Hematopoietic multipotent progenitor cell (in vitro differentiated cells): ENCODE data around the gene SPAG9. TPM values are rescaled to one million over a fixed set of nuclear protein-coding genes. Genes with fewer than 3 reads are reported as not detected.
"Not testable (repeated sequence)": the region's sequence is repeated elsewhere in the genome, so short reads cannot be mapped to it uniquely, and the experiment has no call there.

Experiments
- DNase-seq, 3 donors: peaks; one replicate each; pipeline ENCODE4 v3.0.0-alpha.2; 2011 to 2015; ENCODE audit warnings: low read depth in 2 of 3, low spot score in 2 of 3
- total RNA-seq: library from RNA; depleted of rRNA; stranded (reverse); fragments of >200 nt; gene quantifications from one replicate; pipeline ENCODE4 v1.2.3, GENCODE V29; 2012

Gene SPAG9
- total RNA-seq, 1 donor, result 52.0 TPM

DNA sequence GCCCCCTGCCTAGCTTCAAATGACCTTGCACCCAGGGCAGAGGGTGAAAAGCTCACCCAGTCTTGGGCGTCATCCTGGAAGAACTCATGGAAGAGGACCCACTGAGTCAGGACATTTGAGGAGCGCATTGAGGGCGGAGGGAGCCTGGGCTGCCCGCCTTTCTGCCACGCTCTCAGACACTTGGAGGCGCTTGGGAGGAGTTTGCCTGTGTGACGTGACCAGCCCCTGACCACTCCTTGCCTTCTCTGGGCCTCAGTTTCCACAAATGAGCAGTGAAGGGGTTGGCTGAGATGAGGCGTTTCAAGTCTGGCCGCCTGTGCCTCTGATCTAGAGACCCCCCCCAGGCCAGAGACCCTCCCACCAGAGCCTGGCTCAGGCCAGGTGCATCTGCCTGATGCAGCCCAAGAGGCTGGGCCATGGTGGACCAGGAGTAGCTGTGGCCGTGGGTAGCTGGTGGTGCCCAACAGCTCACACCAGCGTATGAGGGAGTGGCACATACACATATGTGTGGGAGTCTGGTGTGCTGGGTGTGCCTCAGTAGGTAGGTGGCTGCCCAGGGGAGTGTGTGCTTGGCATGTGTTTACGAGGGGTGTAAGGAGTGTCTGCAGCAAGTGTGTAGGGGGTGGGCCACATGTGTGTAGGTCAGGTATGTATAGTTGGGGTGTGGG is 174.3 kb downstream of the SPAG9 start:
- DNase-seq, result no peak

- no peak for DNase-seq
Observed at GRCh38 chr17:50945779-50946222, 174.9 kb downstream of the SPAG9 start.

DNA sequence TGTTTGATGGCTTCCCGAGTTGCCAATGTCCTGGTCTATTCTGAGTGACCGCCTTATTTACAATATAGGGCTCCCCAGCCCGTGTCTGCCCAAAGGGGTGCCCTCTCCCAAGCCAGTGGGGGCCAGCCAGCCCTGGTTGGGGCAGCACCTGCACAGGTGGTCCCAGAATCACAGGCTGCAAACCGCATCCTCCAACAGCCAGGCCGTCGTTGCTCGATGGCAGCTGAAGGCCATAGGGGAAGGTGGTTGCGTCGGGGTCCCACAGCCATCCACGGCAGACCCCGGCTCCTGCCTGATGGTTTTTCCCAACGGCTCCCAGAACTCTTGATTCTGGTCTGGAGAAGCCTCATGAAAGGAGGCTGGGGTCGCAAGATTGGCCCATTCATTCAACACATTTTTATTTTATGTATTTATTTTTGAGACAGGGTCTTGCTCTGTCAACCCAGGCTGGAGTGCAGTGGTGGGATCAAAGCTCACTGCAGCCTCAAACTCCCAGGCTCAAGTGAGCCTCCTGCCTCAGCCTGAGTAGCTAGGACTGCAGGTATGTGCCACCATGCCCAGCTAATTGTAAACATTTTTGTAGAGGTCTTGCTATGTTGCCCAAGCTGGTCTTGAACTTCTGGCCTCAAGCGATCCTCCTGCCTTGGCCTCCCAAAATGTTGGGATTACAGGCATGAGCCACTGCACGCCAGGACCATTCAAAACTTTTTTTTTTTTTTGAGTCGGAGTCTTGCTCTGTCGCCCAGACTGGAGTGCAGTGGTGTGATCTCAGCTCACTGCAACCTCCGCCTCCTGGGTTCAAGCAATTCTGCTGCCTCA is 175.6 kb downstream of the SPAG9 start:
- DNase-seq, result no peak

DNA sequence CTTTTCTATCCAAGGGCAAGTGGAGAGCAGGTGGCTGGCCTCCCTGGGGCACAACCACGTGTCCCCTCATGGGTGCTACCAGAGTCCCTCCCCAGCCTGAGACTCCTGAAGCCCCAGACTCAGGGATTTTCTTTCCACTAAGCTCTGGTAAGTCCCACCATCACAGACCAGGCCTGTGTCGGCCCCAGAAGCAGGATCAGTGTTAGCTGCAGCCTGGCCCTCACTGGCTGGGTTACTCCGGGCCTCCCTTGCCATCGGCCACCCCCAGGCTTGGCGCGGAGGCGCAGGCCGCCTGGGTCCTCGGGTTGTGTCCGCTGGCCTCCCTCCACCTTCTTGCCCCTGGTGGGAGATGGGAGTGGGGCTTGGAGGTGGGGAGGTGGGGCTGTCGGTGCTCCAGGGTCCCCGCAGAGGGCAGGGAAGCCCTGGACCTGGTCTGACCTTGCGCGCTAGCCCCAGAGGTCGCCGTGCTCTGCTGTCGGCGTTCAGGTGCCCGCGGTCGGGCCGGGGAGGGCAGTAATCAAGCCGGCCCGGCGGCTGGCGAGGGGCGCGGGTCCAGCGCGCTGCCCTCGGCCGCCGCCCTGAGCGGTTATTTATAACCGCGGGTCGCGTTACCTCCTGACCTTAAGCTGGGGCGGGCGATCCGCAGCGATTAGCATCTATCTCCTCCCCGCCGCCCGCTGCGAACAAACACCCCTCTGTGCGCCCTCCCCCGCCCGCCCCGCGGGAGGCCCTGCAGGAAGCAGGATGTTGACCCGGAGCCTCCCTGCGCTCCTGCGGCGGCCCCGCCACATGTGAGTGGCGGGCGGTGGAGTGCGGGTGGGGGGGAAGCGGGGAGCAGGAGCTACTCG is 176.4 kb downstream of the SPAG9 start:
- DNase-seq, result peak; percentile 34 to 72 (median 56)

DNA sequence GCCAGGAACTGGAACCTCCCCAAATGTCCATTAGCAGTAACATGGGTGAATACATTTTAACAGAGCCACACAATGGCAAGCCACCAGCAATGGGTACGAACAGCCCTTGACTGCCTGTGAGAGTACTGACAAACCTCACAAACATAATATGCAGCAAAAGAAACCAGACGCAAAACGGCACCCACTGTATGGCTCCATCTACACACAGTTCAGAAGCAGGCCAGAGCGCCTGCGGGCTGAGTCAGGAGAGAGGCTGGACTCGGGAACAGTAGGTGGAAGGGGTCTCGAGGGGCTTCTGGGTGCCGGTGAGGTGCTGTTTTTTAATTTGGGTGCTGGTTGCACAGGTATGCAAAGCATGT is 177.1 kb downstream of the SPAG9 start:
- DNase-seq, result no peak

GRCh38 chr17:50941676-50942048 is 179.0 kb downstream of the SPAG9 start:
- not testable (repeated sequence) for DNase-seq

- DNase-seq, result no peak
Observed at GRCh38 chr17:50939795-50940684, 180.6 kb downstream of the SPAG9 start.

- DNase-seq, result no peak
Observed at GRCh38 chr17:50939542-50939794, 181.2 kb downstream of the SPAG9 start.

DNA sequence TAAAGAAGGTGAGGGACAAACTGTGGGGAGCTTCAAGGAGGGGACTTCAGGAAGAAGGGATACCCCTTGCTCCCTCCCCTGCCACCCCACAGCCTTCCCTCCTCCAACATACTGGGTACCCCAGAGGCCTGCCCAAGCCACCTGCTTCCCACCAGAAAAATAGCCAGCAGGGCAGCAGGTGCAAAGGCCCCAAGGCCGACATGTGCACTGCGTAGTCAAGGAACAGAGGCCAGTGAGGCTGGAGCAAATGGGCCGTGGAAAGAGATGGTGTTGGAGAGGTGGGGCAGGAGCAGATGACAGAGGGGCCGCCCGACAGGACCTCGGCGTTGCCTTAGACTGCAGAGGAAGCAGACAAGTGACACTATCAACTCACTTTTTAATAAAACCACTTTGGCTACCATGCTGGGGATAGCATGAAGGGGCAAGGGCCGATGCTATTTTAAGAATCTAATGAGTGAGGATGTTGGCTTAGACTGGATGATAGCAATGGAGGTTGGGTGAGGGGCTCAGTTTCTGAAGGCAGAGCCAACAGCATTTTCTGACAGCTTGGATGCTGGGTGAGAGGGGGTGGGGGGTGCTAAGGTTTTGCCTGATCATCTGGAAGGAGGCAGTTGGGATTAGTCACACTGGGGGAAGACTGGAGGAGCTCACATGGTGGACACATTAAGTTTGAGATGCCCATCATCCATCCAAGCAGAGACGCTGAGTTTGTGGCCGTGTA is 181.7 kb downstream of the SPAG9 start:
- no peak for DNase-seq

GRCh38 chr17:50935996-50936266 is 184.7 kb downstream of the SPAG9 start:
- DNase-seq, result no peak

DNA sequence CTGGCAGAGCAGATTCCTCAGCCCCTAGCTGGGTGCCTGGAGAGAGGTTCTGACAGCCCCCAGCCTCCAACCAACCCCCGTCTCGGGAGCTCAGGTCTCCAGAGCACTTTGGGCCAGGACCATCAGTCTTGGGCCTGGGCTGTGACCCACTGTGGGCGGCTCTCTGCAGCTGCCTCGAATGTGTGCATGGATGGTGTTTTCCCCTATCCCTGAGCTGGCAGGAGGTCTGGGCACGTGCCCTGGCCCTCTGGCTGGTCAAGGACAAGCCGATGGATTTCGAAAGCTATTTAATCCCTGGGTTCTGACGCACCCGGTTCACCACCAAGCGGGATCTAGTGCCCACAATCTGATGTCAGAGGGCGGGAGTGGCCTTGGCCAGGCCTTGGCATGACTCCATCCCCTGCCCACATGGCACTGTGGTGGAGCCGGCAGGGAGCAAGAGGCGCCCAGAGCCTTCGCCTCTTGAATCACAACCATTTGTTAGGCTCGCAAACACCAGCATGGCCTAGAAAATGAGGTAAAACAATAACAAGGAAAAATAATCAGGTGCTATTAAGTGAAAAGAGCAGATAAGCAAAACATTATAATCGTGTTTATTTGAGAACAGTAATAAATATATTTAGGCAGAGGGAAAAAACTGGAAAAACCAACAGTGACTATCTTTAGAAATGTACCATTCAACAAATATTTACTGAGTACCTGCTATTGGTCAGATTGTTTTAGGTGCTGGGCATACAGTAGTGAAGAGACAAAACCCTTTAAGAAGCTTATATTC is 185.3 kb downstream of the SPAG9 start:
- DNase-seq, result no peak

- peak in 1 of 3 donors; percentile 89 for DNase-seq
Observed at GRCh38 chr17:50934672-50935220, 185.9 kb downstream of the SPAG9 start.

- no peak for DNase-seq
Observed at GRCh38 chr17:50934161-50934560, 186.5 kb downstream of the SPAG9 start.

GRCh38 chr17:50931144-50931908 is 189.3 kb downstream of the SPAG9 start:
- peak in 2 of 3 donors; percentile 80 to 82 for DNase-seq

DNA sequence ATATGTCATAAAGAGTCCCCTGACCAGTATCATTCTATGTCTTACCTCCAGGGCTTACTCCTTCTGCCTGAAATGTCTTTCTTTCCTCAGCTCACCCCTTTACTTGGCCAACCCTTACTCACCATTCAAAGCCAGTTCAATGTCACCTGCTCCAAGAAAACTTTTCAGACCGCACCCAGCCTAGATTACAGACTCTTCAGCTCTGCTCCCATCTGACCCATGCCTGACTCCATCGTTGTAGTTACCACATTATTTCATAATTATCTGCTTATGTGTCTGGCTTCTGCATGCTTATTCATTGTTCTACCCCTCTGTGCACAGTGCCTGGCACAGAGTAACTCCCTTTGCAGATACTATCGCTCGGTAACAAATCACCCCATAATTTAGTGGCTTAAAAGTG is 192.0 kb downstream of the SPAG9 start:
- no peak for DNase-seq

- DNase-seq, result no peak
Observed at GRCh38 chr17:50927287-50927686, 193.4 kb downstream of the SPAG9 start.

GRCh38 chr17:50926523-50926922 is 194.1 kb downstream of the SPAG9 start:
- DNase-seq, result no peak

DNA sequence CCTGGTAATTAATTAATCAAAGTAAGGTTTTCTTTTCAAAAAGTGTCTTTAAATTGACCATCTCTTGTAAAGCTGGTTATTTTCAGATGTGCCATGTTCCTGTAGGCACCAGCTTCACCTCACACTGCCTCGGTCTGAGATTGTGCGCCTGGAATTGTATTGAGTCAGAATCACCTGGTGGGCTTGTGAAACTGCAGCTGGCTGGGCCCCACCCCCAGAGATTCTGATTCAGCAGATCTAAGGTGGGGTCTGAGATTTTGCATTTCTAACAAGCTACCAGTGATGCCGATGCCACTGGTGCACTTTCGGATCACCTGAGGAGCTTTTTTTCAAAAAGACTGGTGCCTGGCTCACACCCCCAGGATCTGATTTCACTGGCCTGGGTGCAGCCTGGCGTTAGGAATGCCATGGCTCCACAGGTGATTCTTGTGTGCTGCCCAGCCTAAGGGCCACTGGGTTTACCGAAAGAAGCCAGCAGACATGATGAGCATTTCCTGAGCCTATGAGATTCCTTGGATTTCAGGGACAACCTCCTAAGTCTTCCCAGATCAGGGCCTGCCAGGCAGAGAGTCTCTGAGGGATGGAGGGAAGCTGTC is 195.3 kb downstream of the SPAG9 start:
- DNase-seq, result no peak
